ENCODE results near the gene UBE2J1. TPM values are rescaled to one million over a fixed set of nuclear protein-coding genes. Genes with fewer than 3 reads are reported as not detected.

The UBE2J1 gene
- total and polyA plus RNA-seq, 10 of the 15 experiments (the other 5 are each of a cell fraction or from before 2014, with no cell fraction given), result 48.7 to 131 (median 90.0) TPM

DNA sequence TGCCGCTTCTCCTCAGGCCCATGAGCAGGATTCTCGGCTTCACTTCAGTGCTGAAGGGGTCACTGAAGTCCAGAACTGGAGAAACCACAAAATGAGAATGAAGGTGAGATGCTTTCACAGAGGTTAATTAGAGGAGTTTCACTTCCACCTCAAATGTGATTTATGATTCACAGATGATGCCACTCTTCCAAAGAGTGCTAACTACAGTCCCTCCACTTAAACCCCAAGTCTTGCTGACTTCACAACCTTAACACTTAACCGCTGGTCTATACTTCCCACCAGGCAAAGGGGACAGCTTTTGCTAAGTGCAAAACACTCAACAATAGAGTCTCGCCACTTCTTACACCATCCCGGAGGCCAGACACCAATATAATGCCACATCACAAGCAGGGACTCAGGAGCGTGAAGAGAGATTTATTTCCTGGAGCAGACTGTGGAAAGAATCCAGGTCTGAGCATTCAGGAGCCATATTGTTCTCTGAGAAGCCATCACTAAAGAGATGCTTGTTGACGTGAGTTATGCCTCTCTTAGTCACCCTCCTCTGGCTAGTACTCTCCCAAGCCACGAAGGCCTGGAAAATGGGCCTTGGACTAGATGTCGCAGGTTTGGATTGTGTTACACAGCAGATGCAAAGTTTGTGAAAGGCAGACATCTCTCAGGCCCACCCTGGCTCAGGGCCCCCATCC lies 35.1 kb upstream of the UBE2J1 start (continued):
- no peak for TF ChIP-seq CEBPZ (IDR thresholded peaks at IDR 0.05; ENCODE audit: low read depth, low read length)
- no peak for TF ChIP-seq ZBTB11 (CRISPR knock-in tag; IDR thresholded peaks at IDR 0.05)
- peak; percentile 88 for TF ChIP-seq MEF2B (IDR thresholded peaks at IDR 0.05; ENCODE audit: partially characterized antibody, poor library complexity, severe bottlenecking)
- no peak for TF ChIP-seq RAD21 (IDR thresholded peaks at IDR 0.05; ENCODE audit: insufficient read depth, low read depth, low read length)
- TF ChIP-seq ATF2 (IDR thresholded peaks at IDR 0.05; ENCODE audit: low read length), result peak; percentile 97
- TF ChIP-seq ZNF217 (IDR thresholded peaks at IDR 0.05), result peak; percentile 88
- no peak for TF ChIP-seq RELA (IDR thresholded peaks at IDR 0.05; ENCODE audit: borderline replicate concordance, partially characterized antibody)
- no peak for TF ChIP-seq NR2C2 (IDR thresholded peaks at IDR 0.05; ENCODE audit: borderline replicate concordance, control insufficient read depth, insufficient read length, low read depth)
- TF ChIP-seq SIX5 (IDR thresholded peaks at IDR 0.05; ENCODE audit: low read depth, low read length, severe bottlenecking), result no peak
- TF ChIP-seq BHLHE40 (IDR thresholded peaks at IDR 0.05; ENCODE audit: borderline replicate concordance in 1 of 2, low read depth in 2 of 2, low read length in 1 of 2), result peak; percentile 82 to 88
- TF ChIP-seq SP1 (IDR thresholded peaks at IDR 0.05; ENCODE audit: low read depth, low read length), result peak; percentile 50
- no peak for TF ChIP-seq REST (IDR thresholded peaks at IDR 0.05; ENCODE audit: low read depth, low read length)
- no peak for TF ChIP-seq LARP7 (IDR thresholded peaks at IDR 0.05)
